ENCODE data around the gene PVRIG.
"Not testable (repeated sequence)": the region's sequence is repeated elsewhere in the genome, so short reads cannot be mapped to it uniquely, and the experiment has no call there.

The PVRIG gene

DNA sequence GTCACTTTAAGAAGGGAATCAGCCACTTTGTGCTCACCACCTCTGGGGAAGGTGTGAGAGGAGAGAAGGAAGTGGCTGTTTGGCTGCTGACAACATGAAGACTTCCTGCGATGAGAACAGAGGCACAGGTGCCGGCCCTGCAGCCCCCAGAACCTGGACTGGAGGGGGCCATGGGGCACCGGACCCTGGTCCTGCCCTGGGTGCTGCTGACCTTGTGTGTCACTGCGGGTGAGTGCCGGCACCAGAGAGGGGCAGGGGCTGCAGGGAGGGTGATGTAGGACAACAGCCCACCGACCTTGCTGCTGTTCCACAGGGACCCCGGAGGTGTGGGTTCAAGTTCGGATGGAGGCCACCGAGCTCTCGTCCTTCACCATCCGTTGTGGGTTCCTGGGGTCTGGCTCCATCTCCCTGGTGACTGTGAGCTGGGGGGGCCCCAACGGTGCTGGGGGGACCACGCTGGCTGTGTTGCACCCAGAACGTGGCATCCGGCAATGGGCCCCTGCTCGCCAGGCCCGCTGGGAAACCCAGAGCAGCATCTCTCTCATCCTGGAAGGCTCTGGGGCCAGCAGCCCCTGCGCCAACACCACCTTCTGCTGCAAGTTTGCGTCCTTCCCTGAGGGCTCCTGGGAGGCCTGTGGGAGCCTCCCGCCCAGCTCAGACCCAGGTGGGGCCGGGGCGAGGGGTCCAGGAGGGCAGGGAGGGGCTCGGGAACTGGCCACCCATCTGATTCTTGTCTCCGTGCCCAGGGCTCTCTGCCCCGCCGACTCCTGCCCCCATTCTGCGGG lies at the start of gene PVRIG:
PVRIG (plus strand) TSS at position 149 of the 785 bp plus-strand sequence; CDS start at position 171, 22 bp downstream.
- not testable (repeated sequence) for DNase-seq (ENCODE audit: low read depth)

DNA sequence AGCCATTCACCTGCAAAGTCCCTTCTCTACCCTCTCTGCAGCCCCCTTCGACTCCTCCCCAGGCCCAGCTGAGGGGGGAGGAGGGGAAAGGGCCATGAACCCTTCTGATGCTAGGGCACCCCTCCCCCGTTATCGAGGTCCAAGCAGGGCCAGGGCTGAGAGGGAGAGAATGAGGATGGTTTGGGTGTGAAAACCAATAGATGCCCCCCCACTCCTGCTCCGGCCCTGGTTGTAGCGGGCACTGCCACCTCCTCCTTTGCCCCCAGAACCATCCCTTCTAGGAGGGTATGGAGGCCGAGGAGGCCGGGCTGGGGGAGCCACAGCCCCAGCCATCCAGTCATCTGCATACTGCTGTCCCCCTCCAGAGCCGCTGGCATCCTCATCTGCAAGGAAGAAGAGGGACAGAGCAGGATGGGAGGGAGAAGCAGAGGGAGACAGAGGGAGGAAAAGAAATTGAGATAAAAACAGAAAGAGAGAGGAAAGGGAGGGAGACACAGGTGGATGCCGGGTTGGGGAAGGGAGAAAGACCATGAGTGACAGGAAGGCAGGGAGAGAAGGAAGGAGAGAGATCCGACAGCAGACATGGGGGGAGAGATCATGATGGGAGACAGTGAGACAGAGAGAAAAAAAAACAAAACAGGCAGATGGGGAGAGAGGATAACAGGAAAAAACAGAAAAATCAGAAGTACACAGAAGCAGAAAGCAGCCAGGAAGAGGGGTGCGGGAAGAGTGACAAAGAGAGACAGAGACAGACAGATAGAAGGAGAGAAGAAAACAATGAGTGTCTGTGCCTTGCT lies 49.5 kb upstream of the PVRIG start:
- no peak for DNase-seq (ENCODE audit: low read depth)

- DNase-seq (ENCODE audit: low read depth) = no peak
These were observed 48.6 kb upstream of the PVRIG start for GRCh38 chr7:100171087-100171681.

DNA sequence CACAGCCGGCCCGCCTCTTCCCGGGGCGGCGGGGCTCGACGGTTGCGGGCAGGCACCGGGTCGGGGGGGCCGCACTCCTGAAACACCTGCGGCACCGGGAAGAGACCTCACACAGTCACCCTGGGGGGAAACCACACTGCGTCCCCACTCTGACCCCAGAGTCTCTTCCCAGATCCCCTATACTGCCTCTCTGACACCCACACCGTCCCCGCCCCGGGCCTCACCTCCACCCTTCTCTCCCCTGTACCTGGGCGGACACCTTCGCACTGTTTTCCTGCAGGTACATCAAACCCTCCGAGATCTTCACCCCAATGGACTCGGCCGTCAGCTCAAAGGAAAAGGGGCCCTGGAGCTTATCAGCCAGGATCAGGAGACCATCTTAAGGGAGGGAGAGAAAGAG lies 47.9 kb upstream of the PVRIG start:
- DNase-seq (ENCODE audit: low read depth) = no peak

DNA sequence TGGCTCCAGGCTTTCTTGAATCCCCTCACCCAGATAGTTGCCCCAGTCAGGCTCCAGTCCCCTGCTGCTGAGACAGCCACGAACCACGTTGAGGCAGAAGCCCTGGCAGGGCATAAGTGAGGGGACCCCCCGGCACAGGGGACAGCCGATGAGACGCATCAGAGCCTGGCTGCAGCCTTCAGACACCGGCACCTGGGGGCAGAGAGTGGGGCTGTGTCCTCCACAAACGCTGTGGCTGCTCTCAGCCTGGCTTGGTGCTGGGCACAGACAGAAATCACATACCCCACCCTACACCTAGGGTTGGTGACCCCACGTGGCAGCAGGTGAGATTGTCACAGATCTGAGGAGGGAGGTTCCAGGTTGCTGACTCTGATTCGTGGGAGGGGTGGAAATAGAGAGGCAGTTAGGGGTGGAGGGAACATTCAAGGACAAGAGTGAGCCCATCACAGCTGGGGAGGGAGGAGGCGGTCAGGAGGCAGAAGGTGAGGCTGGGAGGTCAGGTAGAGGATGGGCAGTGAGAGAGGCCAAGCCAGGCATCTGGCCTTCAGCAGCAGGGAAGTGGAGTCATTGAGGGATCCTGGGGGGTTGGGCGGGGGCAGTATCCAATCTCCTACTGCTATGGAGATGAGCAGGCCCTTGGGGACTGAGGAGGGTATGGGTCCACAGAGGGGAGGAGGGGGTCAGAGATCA lies 45.8 kb upstream of the PVRIG start:
- DNase-seq (ENCODE audit: low read depth) = no peak

DNA sequence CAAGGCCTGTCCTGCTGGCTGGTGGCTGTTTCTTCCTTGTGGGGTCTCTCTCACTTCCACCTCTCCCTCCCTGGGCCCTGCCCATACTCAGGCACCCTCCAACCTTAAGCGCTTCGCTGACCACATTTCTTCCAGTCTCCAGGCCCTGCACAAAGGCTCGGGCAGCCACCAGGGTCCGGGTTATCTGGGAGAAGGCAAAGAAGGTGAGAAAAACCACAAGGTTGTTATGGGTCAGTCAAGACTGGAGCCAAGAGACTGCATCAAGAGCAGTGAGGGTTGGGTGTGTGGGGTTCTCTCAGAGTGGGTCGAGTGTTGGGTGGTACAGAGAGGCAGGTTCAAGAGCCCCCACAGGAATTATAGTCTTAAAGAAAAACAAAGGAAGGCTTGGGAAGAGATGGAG lies 45.2 kb upstream of the PVRIG start:
- DNase-seq (ENCODE audit: low read depth) = no peak

DNA sequence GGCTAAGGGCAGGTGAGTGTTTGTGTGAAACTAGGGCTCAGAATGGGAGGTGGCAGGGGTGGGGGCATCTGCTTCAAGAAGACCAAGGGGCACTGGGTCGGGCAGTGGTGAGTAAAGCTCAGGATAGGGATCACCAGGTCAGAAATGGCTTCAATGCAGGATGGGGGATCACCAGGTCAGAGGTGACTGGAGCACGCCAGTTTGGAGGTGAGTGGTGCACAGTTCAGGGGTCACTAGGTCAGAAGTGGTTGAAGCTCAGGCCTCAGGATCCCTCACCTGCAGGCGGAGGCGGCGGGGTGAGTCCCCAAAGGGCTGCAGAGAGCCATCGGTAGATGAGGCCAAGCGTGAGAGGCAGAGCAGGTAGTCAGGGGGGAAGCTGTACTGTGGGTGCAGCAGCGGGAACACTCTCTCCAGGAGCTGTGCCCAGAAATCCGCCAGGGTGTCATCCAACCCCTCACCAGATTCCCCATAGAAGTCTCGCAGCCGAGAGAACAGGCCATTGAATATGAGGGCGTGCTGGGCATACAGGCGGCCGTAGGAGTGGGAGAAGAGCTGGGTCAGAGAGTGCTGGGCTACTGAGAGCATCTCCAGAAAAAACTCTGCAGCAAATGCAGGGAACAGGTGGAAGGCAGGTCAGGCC lies 44.3 kb upstream of the PVRIG start:
- no peak for DNase-seq (ENCODE audit: low read depth)

GRCh38 chr7:100176096-100177044 lies 43.4 kb upstream of the PVRIG start:
- DNase-seq (ENCODE audit: low read depth) = no peak

DNA sequence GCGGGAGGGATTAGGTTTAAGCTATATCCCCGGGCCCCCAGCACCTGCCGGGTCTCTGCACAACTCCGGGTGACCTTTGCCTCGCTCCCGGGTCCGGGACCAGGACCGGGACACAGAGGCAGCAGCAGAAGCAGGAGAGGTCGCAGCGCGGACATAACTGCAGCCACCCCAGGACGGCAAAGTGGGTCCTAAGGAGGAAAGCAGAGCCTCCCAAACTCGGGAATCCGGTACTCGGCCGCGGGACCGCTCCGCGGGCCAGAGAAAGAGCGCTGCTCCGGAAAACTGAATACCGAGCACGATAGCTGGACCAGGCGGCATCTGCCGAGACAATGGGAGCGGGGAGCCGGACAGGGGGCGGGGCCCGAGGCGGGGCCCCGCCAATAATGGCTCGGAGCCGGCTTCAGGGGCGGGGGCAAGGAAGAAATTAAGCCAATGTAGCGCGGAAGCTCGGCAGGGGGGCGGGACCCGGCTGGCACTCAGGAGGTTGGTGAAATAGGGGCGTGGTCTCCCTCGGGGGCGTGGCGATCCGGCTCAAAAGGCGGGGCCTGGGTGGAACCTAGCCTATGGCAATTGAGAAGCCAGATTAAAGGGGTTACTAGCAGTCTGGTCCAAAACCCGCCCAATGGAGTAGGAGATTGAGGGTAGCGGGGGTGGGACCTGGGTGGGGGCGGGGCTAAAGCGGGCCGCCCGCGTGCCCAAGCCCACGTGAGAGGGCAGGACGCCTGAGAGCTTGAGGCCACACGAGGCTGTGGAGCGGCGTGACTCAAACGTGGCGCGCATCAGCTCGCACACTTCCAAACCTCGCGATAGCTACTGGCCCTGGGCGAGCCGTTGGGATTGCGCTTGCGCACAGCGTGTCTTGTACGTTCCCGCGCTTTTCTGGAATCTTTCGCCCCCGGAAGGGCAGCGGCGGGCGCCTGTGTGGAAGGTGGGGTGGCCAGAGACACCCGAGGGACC lies 42.4 kb upstream of the PVRIG start, which contains the start of the genes GPC2 and STAG3:
GPC2 (minus strand) TSS at position 337 of the 957 bp plus-strand sequence; CDS start at position 155, 182 bp downstream.
STAG3 (plus strand) TSS at position 874 of the 957 bp plus-strand sequence. CDS start 2,639 bp downstream, outside the sequence.
- DNase-seq (ENCODE audit: low read depth) = peak; percentile 91

DNA sequence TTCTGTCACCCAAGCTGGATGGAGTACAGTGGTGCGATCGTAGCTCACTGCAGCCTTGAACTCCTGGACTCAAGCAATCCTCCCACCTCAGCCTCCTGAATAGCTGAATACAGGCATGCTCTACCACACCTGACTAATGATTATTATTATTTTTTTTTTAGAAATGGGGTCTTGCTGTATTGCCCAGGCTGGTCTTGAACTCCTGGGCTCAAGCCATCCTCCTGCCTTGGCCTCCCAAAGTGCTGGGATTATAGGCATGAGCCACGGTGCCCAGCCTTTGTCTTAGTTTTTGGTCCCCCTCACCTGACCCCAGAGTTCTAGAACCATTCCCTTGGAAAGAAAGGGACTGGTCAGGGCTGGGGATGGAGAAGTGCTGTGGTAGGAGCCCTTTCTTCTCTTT lies 39.7 kb upstream of the PVRIG start:
- not testable (repeated sequence) for DNase-seq (ENCODE audit: low read depth)

DNA sequence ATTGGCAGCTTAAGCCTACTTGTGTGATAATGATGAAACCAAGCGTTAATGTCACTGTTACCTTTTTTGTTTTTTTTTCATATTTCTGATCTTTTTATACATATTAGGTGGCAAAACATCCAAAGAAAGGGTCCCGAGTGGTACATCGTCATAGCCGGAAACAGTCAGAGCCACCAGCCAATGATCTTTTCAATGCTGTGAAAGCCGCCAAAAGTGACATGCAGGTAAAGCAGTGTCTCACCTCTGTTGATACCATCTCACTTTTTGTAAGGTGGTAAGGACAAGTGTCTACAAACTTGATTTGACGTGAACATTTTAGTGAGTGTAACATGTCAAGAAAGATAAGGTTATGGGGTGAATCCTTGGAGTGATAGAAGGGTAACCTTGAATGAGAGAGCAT lies 37.1 kb upstream of the PVRIG start:
- DNase-seq (ENCODE audit: low read depth) = not testable (repeated sequence)

- not testable (repeated sequence) for DNase-seq (ENCODE audit: low read depth)
These were observed 36.7 kb upstream of the PVRIG start for GRCh38 chr7:100183090-100183489.

DNA sequence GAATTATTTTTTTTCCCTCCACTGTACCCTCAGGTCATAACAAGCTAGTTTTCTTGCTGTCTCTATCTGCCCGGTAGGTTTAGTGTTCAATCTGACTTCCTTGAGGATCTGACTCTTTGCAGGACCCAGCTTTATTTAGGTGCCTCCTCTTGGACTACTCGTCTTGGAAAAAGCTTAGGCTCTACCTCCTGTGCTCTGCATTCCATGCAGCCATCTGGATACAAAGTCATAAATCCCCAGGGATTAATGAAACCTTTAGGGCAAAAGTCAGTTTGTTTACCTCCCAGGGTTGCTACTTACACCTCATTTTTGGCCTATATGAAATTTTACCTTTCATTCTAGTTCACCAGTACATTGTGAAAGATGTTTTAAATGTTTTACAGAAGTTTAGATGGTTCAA lies 34.0 kb upstream of the PVRIG start:
- DNase-seq (ENCODE audit: low read depth) = no peak

DNA sequence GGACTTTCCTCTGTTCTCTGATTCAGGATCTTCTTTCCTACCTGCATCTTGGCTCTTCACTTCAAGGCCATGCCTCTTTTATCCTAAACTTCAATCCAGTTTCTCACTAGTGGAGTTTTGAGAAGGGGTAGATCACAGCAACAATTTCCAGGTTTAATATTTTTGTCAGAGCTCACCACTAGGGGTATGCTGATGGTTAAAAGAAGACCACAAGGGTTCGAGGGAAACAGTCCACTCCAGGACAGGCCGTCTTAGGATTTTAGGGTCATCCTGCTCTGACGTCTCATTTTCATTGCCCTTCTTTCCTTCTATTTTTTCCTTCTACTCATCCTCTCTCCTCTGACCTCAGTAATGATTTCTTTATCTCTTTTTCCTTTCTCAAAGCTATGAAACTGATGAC lies 30.7 kb upstream of the PVRIG start:
- DNase-seq (ENCODE audit: low read depth) = no peak

DNA sequence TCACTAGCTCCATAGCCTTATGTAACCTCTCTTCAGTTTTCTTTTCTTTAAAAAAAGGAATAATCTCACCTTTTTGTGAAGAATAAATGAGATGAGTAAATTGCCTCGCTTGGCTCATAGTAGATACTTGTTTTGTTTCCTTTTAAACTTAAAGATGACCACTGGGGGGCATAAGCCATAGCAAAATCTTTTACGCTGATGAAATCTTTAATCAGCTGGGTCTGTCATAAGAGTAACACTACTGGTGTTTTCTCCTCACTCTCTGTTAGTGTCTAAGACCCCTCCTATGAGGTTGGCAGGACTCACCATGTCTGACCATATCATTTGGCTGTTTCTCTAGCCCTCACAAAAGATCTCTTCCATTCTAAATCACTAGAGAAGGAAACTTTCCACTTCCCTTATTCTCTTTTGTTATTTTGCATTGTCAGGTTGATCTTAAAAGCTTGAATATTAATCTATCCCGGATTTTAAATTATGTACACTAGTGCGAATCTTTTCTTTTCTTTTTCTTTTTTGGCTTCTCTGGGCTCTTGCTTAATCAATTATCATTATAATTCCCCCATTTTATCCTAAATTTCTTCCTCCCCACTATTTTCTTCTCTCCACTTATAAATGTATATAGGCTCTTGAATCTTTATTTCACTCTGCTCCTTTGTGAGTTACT lies 29.6 kb upstream of the PVRIG start:
- DNase-seq (ENCODE audit: low read depth) = no peak

DNA sequence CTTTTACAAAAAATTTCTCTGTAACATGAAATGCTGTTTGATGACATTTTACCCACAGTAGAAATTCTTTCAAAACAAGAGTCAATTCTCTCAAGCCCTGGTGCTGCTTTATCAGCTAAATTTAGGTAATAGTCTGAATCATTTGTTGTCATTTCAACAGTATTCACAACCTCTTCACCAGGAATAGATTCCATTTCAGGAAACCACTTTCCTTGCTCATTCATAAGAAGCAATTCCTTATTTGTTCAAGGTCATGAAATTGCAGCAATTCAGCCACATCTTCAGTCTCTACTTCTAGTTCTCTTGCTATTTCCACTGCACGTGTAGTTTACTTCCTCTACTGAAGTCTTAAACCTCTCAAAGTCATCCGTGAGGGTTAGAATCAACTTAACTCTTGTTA lies 28.0 kb upstream of the PVRIG start:
- no peak for DNase-seq (ENCODE audit: low read depth)

- DNase-seq (ENCODE audit: low read depth) = not testable (repeated sequence)
These were observed 27.4 kb upstream of the PVRIG start for GRCh38 chr7:100192281-100192862.

DNA sequence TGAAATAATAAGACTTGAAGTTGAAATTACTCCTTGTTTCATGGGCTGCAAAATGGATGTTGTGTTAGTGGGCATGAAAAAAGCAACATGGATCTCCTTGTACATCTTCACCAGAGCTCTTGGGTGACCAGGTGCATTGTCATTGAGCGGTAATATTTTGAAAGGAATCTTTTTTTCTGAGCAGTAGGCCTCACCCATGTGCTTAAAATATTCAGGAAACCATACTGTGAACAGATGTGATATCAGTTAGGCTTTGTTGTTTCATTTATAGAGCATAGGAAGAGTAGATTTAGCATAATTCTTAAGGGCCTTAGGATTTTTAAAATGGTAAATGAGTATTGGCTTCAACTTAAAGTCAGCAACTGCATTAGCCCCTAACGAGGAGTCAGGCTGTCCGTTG lies 26.8 kb upstream of the PVRIG start:
- DNase-seq (ENCODE audit: low read depth) = no peak
